ENCODE results near the gene SMYD4. TPM values are rescaled to one million over a fixed set of nuclear protein-coding genes. Genes with fewer than 3 reads are reported as not detected.

Gene SMYD4
- total and polyA plus RNA-seq, 2 experiments from 2014 or later, result 8.5 to 11.4 TPM

- H3K9me2 ChIP-seq (replicated peaks; ENCODE audit: insufficient read depth), result no peaks in the 10 kb centered on the region
- no peaks in the 10 kb centered on the region for H4K20me1 ChIP-seq (ENCODE audit: insufficient read depth, poor library complexity, severe bottlenecking)
- no peak overlapping the region for H3K4me2 ChIP-seq
- DNase-seq (ENCODE audit: low spot score), result no peak
- H3K27me3 ChIP-seq, result no peaks in the 10 kb centered on the region
- H3K9me3 ChIP-seq (ENCODE audit: low read depth), result no peaks in the 10 kb centered on the region
- H3K79me2 ChIP-seq, result no peaks in the 10 kb centered on the region
- WGBS (ENCODE audit: low lambda C conversion rate, missing lambda C conversion rate), result 90% methylated on average over 23 of the region's 23 CpGs
- H3K4me1 ChIP-seq (ENCODE audit: insufficient read depth), result no peaks in the 10 kb centered on the region
- no peaks in the 10 kb centered on the region for H3K36me3 ChIP-seq (replicated peaks; ENCODE audit: insufficient read depth, low read depth)
- H3K27ac ChIP-seq, result no peak overlapping the region
- no peak for TF ChIP-seq CTCF (IDR thresholded peaks at IDR 0.05; ENCODE audit: poor library complexity)
- TF ChIP-seq EZH2 (IDR thresholded peaks at IDR 0.05; ENCODE audit: borderline replicate concordance), result no peak
- TF ChIP-seq EZH2phosphoT487 (IDR thresholded peaks at IDR 0.05; ENCODE audit: low read depth, severe bottlenecking, unreplicated experiment), result no peak
- H3K4me3 ChIP-seq, result no peak overlapping the region
- H2AFZ ChIP-seq, result no peak overlapping the region
Measured at GRCh38 chr17:1753767-1754429, 75.8 kb downstream of the SMYD4 start.

- 73% methylated on average over 18 of the region's 18 CpGs for WGBS (ENCODE audit: low lambda C conversion rate, missing lambda C conversion rate)
- H3K27me3 ChIP-seq, result no peaks in the 10 kb centered on the region
- no peaks in the 10 kb centered on the region for H3K9me3 ChIP-seq (ENCODE audit: low read depth)
- no peak overlapping the region for H2AFZ ChIP-seq
- H3K4me2 ChIP-seq, result no peak overlapping the region
- H3K9me2 ChIP-seq (replicated peaks; ENCODE audit: insufficient read depth), result no peaks in the 10 kb centered on the region
- H3K4me1 ChIP-seq (ENCODE audit: insufficient read depth), result no peaks in the 10 kb centered on the region
- H3K4me3 ChIP-seq, result no peak overlapping the region
- no peaks in the 10 kb centered on the region for H3K36me3 ChIP-seq (replicated peaks; ENCODE audit: insufficient read depth, low read depth)
- no peaks in the 10 kb centered on the region for H3K79me2 ChIP-seq
- TF ChIP-seq CTCF (IDR thresholded peaks at IDR 0.05; ENCODE audit: poor library complexity), result no peak
- TF ChIP-seq EZH2phosphoT487 (IDR thresholded peaks at IDR 0.05; ENCODE audit: low read depth, severe bottlenecking, unreplicated experiment), result no peak
- TF ChIP-seq EZH2 (IDR thresholded peaks at IDR 0.05; ENCODE audit: borderline replicate concordance), result no peak
- DNase-seq (ENCODE audit: low spot score), result no peak
- H4K20me1 ChIP-seq (ENCODE audit: insufficient read depth, poor library complexity, severe bottlenecking), result no peaks in the 10 kb centered on the region
- H3K27ac ChIP-seq, result no peak overlapping the region
Measured at GRCh38 chr17:1752425-1753262, 77.1 kb downstream of the SMYD4 start.

GRCh38 chr17:1750628-1751027, 79.1 kb downstream of the SMYD4 start:
- H3K79me2 ChIP-seq, result no peaks in the 10 kb centered on the region
- no peak overlapping the region for H3K4me3 ChIP-seq
- no peaks in the 10 kb centered on the region for H3K9me3 ChIP-seq (ENCODE audit: low read depth)
- no peaks in the 10 kb centered on the region for H4K20me1 ChIP-seq (ENCODE audit: insufficient read depth, poor library complexity, severe bottlenecking)
- no peak overlapping the region for H2AFZ ChIP-seq
- WGBS (ENCODE audit: low lambda C conversion rate, missing lambda C conversion rate), result 85% methylated on average over 9 of the region's 9 CpGs
- TF ChIP-seq EZH2 (IDR thresholded peaks at IDR 0.05; ENCODE audit: borderline replicate concordance), result no peak
- TF ChIP-seq CTCF (IDR thresholded peaks at IDR 0.05; ENCODE audit: poor library complexity), result no peak
- no peak for TF ChIP-seq EZH2phosphoT487 (IDR thresholded peaks at IDR 0.05; ENCODE audit: low read depth, severe bottlenecking, unreplicated experiment)
- H3K4me1 ChIP-seq (ENCODE audit: insufficient read depth), result peaks cover 6% of the 10 kb centered on the region
- H3K27ac ChIP-seq, result no peak overlapping the region
- H3K4me2 ChIP-seq, result no peak overlapping the region
- H3K27me3 ChIP-seq, result no peaks in the 10 kb centered on the region
- DNase-seq (ENCODE audit: low spot score), result no peak
- H3K9me2 ChIP-seq (replicated peaks; ENCODE audit: insufficient read depth), result no peaks in the 10 kb centered on the region
- H3K36me3 ChIP-seq (replicated peaks; ENCODE audit: insufficient read depth, low read depth), result no peaks in the 10 kb centered on the region

Data from hepatocyte (in vitro differentiated cells).